ENCODE data around the gene EFL1. TPM values are rescaled to one million over a fixed set of nuclear protein-coding genes. Genes with fewer than 3 reads are reported as not detected.
"Not testable (repeated sequence)": the region's sequence is repeated elsewhere in the genome, so short reads cannot be mapped to it uniquely, and the experiment has no call there.

EFL1 gene
- total and polyA plus RNA-seq, 2 of the 4 experiments (the other 2 are of a cell fraction), result 10.1 to 24.6 TPM

GRCh38 chr15:82299511-82299914 is 37.0 kb upstream of the EFL1 start:
- H3K9ac ChIP-seq (ENCODE audit: low read depth, low read length); H3K14ac ChIP-seq (replicated peaks; ENCODE audit: low read depth, low read length); BruUV-seq (replicated peaks): not testable (repeated sequence)

More at GRCh38 chr15:82299511-82299914, 37.0 kb upstream of the EFL1 start:
- H2BK20ac ChIP-seq (ENCODE audit: low read depth, low read length); H3K36me3 ChIP-seq (ENCODE audit: control insufficient read depth, insufficient read depth, low read length); H2AK9ac ChIP-seq (replicated peaks; ENCODE audit: low read depth, low read length, poor library complexity); H3K4me1 ChIP-seq (ENCODE audit: control insufficient read depth, insufficient read depth, low read length); H3K4me2 ChIP-seq (ENCODE audit: low read depth, low read length); H3K4ac ChIP-seq (ENCODE audit: low read depth, low read length); H3K23ac ChIP-seq (ENCODE audit: low read depth, low read length); DNase-seq; H3K18ac ChIP-seq (ENCODE audit: low read depth, low read length); H2BK5ac ChIP-seq (ENCODE audit: low read depth, low read length, poor library complexity, severe bottlenecking); H2BK15ac ChIP-seq (ENCODE audit: low read depth, low read length); H3K79me1 ChIP-seq (ENCODE audit: low read depth in 1 of 2, low read length in 2 of 2); CTCF ChIA-PET; H4K5ac ChIP-seq (ENCODE audit: low read depth, low read length); ATAC-seq (ENCODE audit: low read depth); H2AK5ac ChIP-seq (ENCODE audit: low read depth, low read length); H3K4me3 ChIP-seq (ENCODE audit: insufficient read depth, low read depth, low read length); H2AFZ ChIP-seq (replicated peaks; ENCODE audit: low read length, poor library complexity); H4K91ac ChIP-seq (ENCODE audit: insufficient read depth, low read depth, low read length); dilution Hi-C loops (cut with HindIII; ENCODE audit: low sequenced_read_pairs, unreplicated experiment); H4K8ac ChIP-seq (ENCODE audit: low read depth in 2 of 2, low read length in 2 of 2); H3K27ac ChIP-seq (ENCODE audit: insufficient read depth, low read length); H2BK120ac ChIP-seq (ENCODE audit: low read depth, low read length); intact Hi-C loops (cut with micrococcal nuclease); H3K56ac ChIP-seq (ENCODE audit: extremely low read depth, insufficient read depth, low read length); in situ Hi-C loops (cut with MboI; ENCODE audit: low sequenced_read_pairs); POLR2A ChIA-PET (ENCODE audit: unreplicated experiment); H3K9me1 ChIP-seq (ENCODE audit: insufficient read depth, low read length); H4K20me1 ChIP-seq (ENCODE audit: insufficient read depth, low read length); H3K9me3 ChIP-seq (ENCODE audit: control insufficient read depth, insufficient read depth, low read length): not testable (repeated sequence)
- peaks cover 16% of the 10 kb centered on the region for H3K27me3 ChIP-seq (ENCODE audit: control insufficient read depth, insufficient read depth, low read length)
- WGBS, 2 experiments (ENCODE audit: extremely low coverage in 2 of 2, insufficient read length in 1 of 2), result no CpG with 5 or more reads among the region's 6 CpGs
